Astrocyte of the hippocampus (primary cell): ENCODE results near the gene BMPR1A.
A peak's percentile ranks its signal among the peaks of the same experiment; 100 is the strongest.
"Not testable (repeated sequence)": the region's sequence is repeated elsewhere in the genome, so short reads cannot be mapped to it uniquely, and the experiment has no call there.

Experiments used
- DNase-seq: peaks from one replicate; pipeline ENCODE4 v3.0.0; 2011; ENCODE audit warnings: low read depth, low spot score

The BMPR1A gene

DNA sequence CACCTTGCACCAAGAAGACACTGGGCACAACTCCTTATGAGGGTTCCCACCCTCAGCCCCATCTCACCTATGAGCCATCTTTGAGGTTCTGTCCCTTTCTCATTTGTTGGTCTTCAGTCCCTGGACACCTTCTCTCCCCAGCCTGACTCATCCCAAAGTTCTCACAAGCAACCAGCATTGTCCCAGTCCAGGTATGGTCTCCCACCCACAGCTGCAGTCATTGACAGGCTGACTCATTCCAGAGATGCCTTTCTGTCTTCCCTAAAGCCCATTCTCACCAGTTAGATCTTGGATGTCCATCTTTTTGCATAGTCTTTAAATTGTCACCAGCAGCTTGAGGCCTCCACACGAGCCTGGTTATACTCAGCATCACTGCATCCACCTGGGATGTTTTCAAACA is 26.7 kb upstream of the BMPR1A start:
- DNase-seq = no peak

- DNase-seq = peak; percentile 20
These were observed 26.2 kb upstream of the BMPR1A start for GRCh38 chr10:86730227-86730626.

DNA sequence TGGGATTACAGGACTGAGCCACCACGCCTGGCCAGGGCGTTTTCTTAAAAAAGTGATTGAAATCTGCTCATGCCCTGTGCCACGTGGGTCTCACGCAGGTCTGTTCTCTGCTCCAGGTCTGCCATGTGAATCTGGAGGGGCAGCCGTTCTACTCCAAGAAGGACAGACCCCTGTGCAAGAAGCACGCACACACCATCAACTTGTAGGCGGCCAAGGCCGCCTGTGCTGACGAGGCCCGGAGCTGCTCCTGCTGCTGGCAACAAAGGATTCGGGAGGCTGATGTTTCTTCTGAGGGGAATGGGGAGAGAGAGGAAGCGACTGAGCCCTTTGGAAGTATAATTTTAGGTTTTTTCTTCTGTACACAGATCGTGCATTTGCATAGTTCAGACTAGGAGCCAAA is 23.6 kb upstream of the BMPR1A start:
- no peak for DNase-seq

GRCh38 chr10:86733260-86733671 is 23.2 kb upstream of the BMPR1A start:
- DNase-seq = no peak

- no peak for DNase-seq
These were observed 22.0 kb upstream of the BMPR1A start for GRCh38 chr10:86734207-86734988.

- not testable (repeated sequence) for DNase-seq
These were observed 21.1 kb upstream of the BMPR1A start for GRCh38 chr10:86735278-86735677.

DNA sequence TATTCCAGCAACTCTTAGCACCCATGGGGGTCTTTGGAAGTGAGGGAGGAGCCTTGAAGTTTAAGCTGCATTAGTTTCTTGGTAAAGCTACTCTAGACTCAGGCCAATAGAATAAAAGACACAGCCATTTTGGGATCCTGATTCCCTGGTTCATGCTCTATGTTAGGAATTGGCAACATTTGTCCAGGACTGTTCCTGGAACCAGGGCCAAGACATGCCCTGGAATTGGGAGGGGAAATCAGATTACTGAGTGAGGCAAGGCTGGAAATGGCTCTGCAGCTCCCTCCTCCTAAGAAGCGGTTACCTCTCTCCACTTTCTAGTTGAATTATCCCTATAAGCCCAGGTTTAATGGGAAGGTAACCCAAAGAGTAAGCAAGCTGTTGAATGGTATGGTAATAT is 14.2 kb upstream of the BMPR1A start:
- DNase-seq = no peak

GRCh38 chr10:86744067-86744725 is 12.2 kb upstream of the BMPR1A start:
- DNase-seq = no peak

DNA sequence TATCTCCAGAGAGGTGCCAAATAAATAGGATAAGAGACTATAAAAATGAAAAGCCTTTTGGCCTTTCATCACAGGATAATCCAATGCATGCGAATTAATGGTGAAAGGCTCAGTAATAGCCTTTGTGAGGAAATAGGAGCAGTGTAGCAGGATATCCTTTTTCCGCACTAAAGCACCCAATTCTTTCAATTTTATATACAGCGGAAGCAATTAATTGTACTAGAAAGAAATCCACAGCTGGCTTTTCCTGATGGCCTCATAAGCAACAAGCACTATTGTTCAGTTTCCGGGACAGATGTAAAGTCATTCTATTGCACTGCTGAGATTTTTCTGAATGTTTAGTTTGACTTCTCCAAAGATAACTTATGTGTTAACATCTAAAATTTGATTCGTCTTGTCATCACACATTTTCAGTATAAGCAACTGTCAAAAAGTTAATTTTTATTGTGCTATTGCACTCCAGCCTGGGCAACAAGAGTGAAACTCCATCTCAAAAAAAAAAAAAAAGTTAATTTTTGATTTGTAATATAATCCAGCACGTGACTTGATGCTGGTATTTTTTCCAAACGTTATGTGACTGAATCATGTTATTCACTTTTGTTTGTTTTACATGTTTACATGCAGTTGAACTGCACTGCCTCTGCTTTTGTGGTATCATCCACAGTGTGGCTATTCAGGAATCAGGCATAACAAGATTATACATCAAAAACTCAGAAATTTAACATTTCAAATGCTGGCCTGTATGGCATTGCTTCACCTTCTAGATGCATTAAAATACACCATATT is 8.4 kb upstream of the BMPR1A start:
- no peak for DNase-seq

DNA sequence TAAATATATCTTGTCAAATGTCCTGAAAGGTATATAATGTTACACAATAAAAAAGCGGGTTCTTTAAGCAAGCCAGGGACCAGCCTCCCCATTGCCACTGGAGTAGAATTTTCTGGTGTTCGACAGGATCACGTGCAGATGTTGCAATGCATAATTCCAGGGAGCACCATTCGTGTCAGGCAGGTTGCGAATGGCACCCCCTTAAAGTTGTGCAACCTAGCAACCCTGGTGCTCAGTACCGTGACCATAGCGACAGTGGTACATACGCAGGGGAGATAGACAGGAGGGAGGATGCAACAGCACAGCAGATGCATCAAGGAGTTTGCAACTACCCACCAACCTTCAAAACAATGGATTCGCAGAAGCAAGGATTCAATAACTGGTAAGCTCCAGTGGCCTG is 6.6 kb upstream of the BMPR1A start:
- DNase-seq = no peak

- DNase-seq = no peak
These were observed 4.9 kb upstream of the BMPR1A start for GRCh38 chr10:86751477-86751876.

DNA sequence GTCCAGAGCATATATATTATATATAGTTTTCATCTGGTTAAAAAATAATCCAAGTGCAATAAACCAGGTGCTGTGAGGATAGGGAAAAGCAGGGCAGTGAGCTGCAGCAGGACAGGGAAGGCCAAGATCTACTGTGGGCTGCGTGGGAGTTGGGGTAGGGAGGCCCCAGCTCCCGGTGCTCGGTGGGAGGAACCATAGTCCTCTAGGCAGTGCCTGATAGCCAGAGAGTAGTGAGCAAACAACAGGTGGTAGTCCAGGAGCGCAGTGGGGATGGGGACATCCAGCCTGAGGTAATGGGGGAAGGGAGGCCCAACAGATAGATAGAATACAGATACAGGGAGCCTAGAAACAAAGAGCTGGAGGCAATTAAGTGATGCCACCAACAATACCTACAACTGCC is 4.1 kb upstream of the BMPR1A start:
- no peak for DNase-seq

- DNase-seq = no peak
These were observed 3.4 kb upstream of the BMPR1A start for GRCh38 chr10:86753051-86753450.

- no peak for DNase-seq
These were observed 2.6 kb upstream of the BMPR1A start for GRCh38 chr10:86753638-86754434.

DNA sequence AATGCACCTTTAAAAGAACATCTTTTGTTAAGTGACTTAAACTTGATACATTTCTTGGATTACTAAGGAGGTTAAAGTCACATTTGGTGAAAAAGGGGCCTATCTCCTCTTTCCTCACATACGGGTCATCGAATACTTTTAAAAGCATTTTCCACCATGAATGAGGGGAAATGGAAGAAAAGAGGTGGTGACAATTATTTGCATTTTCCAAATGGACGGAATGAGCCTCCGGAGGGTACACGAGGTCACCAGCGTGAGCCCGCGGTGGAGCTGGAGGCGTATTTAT is 1.0 kb upstream of the BMPR1A start:
- no peak for DNase-seq

DNA sequence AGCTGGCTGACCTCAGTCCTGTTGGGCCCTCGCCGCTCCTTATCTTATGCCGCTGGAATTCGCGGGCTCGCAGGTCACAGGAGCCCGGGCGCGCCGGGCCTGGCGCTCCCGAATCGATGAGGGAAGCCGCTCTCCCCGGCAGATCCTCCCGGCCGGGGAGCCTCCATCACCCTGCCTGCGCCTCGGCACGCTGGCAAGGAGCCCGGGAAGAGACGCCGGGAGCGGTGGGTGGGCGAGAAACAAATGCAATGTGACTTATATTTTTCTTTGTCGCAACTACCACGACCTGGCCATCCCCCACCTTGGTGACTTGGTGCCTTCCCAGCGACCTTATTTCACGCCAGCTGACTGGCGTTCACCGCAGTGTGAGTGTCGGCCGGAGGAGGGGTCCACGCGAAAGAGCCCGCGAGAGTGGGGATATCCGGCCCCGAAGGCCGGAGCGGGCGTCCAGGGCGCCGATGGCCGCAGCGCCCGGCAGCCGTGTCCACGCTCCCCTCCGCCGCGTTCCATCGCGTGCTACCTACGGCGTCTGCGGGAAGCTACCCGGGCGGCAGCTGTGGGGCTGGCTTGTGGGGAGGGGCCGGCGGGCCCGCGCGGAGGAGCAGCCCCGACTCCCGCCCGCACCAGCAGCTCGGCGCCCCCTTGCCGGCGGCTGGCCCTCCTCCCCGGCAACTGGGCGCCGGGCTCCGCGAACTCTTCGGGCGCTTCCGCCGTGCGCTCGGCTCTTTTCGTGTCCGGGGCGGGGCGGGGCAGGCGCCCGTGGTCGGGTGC is 494 bp upstream of the BMPR1A start:
- DNase-seq = peak; percentile 98

- peak; percentile 68 for DNase-seq
These were observed 924 bp downstream of the BMPR1A start for GRCh38 chr10:86757113-86757972.

DNA sequence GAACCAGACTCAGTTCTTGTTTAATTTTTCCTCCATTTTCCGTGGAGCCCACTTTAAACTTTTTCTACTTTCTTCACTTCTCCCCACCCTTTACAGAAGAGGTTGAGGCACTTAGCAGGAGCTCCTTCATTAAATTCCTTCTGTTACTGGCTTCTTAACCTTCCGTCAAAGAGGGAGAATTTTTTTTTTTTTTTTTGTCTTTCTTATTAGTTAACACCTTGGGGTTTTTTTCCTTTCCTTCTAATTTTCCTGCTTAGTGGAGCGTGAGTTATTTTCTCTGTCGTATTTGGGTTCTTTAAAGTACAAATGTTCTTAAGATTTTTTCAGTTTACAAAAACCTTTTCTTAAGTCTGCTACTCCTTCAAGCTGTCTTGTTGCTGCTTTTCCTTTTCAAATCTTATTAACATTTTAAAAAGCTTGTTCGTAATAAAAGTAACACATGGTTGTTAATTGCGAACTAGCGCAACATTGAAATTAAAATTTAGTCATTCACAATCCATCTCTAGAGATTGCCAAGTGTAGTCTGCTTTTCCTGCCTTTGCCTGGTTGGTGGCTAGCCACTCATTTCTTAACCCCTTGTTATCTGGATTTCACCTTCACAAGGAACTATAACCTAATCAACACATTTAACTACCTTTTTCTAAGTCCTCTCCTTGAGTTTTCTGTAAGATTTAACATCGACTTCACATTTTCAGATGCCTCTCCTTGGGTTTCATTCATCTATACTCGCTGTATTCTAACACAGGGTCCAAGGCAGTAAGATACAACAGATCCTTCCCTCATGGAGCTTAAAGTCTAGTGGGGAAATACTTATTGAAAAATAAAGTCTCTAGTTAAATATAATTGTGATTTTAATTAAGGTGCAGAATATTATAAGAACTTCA is 2.0 kb downstream of the BMPR1A start:
- DNase-seq = peak; percentile 40

DNA sequence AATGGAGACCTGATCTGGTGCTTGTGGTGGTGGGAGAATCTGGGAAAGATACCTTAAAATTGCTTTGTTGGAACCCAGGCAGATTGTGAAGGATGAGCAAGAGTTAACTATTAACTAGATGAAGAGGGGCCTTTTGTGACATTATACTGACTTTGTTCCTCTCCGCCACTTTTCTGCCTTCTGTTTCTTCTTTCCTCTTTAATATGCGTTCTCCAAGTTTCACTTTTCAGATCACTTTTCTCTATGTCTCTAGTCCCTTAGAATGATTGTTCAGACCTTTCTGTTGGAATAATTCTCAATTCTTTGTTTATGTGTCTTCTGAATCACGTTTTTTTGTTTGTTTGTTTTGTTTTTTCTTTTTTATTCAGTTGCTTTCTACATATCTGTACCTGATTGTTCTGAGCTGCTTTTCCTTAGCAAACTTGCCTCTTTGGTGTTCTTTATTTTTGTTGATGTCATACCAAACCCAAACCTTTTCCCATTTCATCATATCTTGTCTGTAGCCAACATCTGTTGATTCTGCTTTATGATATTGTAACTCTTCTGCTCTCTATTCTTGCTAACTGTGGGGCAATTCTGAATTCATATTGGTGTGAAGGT is 2.8 kb downstream of the BMPR1A start:
- no peak for DNase-seq
